ENCODE results near the gene TENT4A.
A peak's percentile ranks its signal among the peaks of the same experiment; 100 is the strongest.
"Not testable (repeated sequence)": the region's sequence is repeated elsewhere in the genome, so short reads cannot be mapped to it uniquely, and the experiment has no call there.

Gene TENT4A

GRCh38 chr5:6713274-6714225 is at the start of gene TENT4A:
TENT4A (plus strand) TSS chr5:6713432; CDS start chr5:6713984, 552 bp downstream.
- no peak for DNase-seq (ENCODE audit: low read depth)

GRCh38 chr5:6666762-6667161 is 46.5 kb upstream of the TENT4A start:
- DNase-seq (ENCODE audit: low read depth), result no peak

- DNase-seq (ENCODE audit: low read depth), result no peak
Observed at GRCh38 chr5:6667648-6668047, 45.6 kb upstream of the TENT4A start.

GRCh38 chr5:6668717-6669116 is 44.5 kb upstream of the TENT4A start:
- DNase-seq (ENCODE audit: low read depth), result not testable (repeated sequence)

- no peak for DNase-seq (ENCODE audit: low read depth)
Observed at GRCh38 chr5:6673031-6673430, 40.2 kb upstream of the TENT4A start.

GRCh38 chr5:6673963-6674362 is 39.3 kb upstream of the TENT4A start:
- no peak for DNase-seq (ENCODE audit: low read depth)

GRCh38 chr5:6674421-6674820 is 38.8 kb upstream of the TENT4A start:
- no peak for DNase-seq (ENCODE audit: low read depth)

GRCh38 chr5:6674886-6675285 is 38.3 kb upstream of the TENT4A start:
- no peak for DNase-seq (ENCODE audit: low read depth)

GRCh38 chr5:6675784-6676491 is 37.3 kb upstream of the TENT4A start:
- DNase-seq (ENCODE audit: low read depth), result no peak

- no peak for DNase-seq (ENCODE audit: low read depth)
Observed at GRCh38 chr5:6676702-6677101, 36.5 kb upstream of the TENT4A start.

- DNase-seq (ENCODE audit: low read depth), result no peak
Observed at GRCh38 chr5:6678385-6678784, 34.8 kb upstream of the TENT4A start.

GRCh38 chr5:6680922-6681321 is 32.3 kb upstream of the TENT4A start:
- no peak for DNase-seq (ENCODE audit: low read depth)

GRCh38 chr5:6681682-6682081 is 31.6 kb upstream of the TENT4A start:
- DNase-seq (ENCODE audit: low read depth), result no peak

GRCh38 chr5:6682239-6682638 is 31.0 kb upstream of the TENT4A start:
- no peak for DNase-seq (ENCODE audit: low read depth)

- DNase-seq (ENCODE audit: low read depth), result no peak
Observed at GRCh38 chr5:6683241-6683640, 30.0 kb upstream of the TENT4A start.

- DNase-seq (ENCODE audit: low read depth), result no peak
Observed at GRCh38 chr5:6684075-6684474, 29.2 kb upstream of the TENT4A start.

- no peak for DNase-seq (ENCODE audit: low read depth)
Observed at GRCh38 chr5:6686501-6686900, 26.7 kb upstream of the TENT4A start.

- peak; percentile 21 for DNase-seq (ENCODE audit: low read depth)
Observed at GRCh38 chr5:6686915-6687409, 26.3 kb upstream of the TENT4A start.

GRCh38 chr5:6687505-6687904 is 25.7 kb upstream of the TENT4A start:
- DNase-seq (ENCODE audit: low read depth), result no peak

GRCh38 chr5:6692906-6693305 is 20.3 kb upstream of the TENT4A start:
- no peak for DNase-seq (ENCODE audit: low read depth)

- DNase-seq (ENCODE audit: low read depth), result no peak
Observed at GRCh38 chr5:6698696-6699095, 14.5 kb upstream of the TENT4A start.

- no peak for DNase-seq (ENCODE audit: low read depth)
Observed at GRCh38 chr5:6699357-6699756, 13.9 kb upstream of the TENT4A start.

- no peak for DNase-seq (ENCODE audit: low read depth)
Observed at GRCh38 chr5:6700074-6700684, 13.1 kb upstream of the TENT4A start.
